NCI-H1092 (cell line): ENCODE data around the gene CNTN4.

Source experiments
- DNase-seq: peaks from one replicate; lab custom pipeline; 2025; lab: John Stamatoyannopoulos, UW

The CNTN4 gene

DNA sequence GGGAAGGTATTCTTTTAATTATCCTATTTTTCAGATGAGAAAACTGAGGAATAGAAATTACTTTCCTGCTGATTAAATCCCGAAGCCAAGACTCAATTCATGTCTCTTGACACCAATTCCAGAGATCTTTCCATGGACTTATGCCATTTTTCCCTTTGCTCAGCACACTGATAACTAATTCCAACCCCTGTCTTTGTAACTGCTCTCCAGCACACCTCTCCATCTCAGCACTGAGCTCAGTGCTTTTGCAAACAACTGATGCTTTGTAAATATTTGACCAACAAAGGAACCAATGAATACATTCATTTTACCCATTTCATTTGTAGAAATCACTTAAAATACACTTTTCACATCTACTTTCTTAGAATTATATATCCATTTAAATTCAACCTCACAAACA is 762.5 kb downstream of the CNTN4 start:
- no peak for DNase-seq

DNA sequence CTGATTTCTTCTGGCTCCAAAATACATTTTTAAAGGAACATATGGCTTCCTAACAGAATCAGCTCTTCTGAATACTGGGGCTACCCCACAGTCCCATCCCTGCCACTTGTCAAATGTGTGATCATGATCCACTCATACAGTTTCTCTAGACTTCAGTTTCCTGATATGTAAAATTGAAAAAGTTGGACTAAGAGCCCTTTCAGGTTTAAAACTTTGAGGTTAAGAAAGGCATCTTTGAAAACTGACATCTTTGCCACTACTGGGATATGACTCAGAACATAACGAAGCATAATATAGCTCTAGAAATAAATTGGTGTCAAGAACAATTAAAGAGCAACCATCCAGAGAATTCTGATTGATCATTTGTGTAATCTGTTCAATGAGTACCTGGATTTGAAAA is 763.3 kb downstream of the CNTN4 start:
- DNase-seq = no peak

DNA sequence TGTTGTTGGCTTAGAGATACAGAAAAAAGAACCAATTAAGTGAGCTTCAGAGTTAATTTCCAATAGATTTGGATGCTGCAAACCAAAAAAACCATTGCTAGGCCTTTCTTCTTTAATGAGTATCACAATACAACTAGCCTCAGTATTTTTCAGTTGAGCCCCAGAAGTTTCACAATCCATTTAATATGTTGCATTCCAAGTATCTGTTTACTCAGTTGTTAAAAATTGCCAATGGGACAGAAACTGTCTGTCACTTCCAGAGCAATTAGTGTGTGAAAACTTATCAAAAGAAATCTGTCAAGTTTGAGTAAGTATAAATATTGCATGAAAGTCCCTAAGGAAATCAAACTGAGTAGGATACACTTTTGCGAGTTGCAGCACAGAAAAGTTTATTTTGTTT is 763.7 kb downstream of the CNTN4 start:
- DNase-seq = no peak

DNA sequence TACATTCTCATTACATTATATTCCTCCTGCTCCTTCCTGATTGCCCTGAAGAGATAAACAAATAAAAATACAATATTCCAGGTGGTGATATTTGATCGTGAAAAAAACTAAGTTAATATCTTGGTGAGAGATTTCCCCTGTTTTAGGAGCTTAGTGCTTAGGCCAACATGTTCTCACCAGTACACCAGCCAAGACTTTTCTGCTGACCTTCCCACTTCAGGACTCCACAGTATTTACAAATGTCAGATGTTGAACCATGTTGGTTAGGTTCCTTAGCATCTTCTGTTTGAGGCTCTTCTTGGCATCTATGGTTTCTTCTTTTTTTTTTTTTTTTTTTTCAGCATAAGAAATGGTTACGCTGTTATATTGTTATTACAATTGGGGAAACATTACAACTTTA is 764.5 kb downstream of the CNTN4 start:
- DNase-seq = no peak

DNA sequence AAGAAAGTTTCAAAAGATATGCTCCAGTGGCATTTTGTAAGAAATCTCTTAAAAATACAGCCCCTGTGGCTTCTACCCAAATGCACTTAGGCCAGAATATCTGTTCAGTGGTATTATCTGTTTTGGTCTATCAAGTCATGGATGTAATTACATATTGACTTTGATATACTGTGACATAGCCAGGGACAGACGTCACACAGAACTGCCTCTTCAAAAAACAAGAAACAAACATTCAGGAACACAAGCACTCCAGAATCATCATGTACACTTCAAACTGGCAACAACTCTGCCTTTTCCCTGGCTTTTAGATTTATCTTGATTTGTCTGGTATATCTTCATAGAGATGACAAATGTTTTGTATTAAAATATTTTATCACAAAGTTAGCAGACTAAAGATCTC is 771.2 kb downstream of the CNTN4 start:
- no peak for DNase-seq

DNA sequence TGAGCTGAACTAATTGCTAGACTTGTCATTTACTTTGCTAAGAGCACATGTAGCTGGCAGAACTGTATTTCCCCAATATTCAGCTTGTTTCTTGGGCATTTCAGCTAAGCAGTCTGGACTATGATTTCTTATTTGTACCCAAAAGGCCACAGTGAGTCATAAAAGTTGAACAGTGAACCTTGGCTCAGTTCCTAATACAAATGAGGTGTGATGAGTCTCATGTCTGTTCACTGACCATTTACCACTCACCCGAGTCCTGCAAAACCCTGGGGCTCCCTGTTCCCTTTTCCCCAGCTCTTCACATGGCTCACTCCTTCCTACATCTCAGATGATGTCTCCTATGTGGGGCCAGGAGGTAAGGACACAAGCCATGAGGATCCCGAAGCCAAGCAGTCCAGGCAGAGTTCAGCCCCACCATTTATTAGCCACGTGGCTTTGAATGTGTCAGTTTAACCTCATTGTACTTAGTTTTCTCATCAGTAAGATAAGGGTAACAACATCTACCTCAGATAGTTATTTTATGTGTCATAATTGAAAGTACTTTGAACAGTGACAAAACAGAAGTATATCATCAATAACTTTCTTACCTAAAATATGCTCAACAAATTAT is 772.2 kb downstream of the CNTN4 start:
- no peak for DNase-seq

DNA sequence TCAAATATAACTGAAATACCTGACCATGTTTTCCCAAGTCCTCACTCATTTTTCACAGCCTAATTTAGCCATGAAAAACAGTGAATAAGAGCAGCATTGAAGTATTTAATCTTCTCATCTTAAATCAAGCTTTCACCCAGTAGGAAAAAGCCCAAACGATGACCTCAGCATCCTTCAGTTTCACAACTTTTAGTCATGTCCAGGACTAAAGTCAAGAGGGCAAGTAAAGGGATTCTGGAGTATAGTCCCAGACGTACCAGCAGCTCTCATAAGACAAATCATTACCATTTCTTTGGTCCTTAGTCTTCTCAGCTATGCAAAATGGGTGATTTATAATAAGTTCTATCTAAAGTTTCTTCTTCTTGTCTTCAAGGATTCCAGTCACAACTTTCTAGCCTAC is 774.2 kb downstream of the CNTN4 start:
- DNase-seq = no peak

DNA sequence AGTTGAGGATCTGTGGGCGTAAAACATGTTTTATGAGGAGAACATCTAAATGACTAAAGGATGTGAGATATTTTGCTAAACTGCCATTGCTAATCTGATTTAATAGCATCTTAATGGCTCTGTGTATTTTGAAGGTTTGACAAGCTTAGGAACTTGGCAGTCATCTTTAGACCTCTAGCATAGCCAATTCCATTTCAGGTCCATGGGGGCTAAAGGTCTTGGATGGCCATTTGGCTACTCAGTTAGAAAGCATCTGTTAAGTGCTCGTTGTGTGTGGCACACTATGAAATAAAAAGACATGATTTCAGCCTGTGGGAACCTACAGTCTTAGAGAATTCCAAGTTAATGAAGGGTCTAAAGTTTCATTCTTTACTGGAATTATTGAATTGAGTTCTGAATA is 775.3 kb downstream of the CNTN4 start:
- no peak for DNase-seq

DNA sequence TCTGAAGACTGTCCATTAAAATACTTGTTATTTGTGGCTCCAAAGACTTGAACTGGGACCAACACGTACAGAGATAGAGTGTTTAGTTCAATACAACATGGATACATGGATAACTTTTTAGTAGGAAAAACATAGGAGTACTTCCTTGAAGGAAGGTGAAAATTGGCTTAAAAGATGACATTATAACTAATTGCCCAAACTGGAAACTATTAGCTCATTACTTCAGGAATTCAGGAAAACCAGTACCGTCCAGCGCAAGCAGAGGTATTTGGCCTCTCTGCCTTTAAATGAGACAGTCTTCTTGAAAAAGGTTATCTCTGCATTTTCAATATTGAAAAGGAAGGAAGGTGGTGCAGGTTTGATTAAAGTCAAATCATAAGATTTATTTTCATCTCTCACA is 777.0 kb downstream of the CNTN4 start:
- no peak for DNase-seq

DNA sequence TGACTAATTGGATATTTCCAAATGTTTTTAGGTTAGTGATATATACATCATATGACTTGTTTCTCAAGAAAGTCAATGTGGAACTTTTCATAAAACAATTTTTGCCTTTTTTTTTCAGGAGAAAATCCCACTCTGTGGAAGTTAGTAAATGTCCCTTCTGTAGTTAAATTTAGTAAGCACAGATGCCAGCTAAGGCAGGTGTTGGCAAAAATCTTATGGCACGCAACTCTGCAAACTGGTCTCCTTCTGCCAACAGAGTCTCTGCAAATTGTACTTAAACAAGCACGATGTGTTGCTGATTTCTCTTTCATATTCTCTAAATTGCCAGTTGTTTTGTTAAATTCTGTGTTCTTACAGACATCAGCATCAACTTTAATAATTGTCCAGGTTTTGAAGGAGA is 777.7 kb downstream of the CNTN4 start:
- DNase-seq = no peak

DNA sequence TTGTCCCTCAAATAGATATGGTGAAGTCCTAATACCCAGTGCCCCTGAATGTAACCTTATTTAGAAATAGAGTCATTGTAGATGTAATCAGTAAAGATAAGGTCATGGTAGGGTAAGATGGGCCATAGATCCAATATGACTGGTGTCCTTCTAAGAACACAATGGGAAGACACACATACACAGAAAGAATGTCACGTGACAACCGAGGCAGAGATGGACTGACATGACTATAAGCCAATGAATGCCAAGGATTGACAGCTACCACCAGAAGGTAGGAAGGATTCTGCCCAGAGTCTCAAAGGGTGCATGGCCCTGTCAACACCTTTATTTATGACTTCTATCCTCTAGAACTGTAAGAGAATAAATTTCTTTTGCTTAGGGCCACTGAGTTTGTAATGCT is 780.4 kb downstream of the CNTN4 start:
- DNase-seq = no peak

DNA sequence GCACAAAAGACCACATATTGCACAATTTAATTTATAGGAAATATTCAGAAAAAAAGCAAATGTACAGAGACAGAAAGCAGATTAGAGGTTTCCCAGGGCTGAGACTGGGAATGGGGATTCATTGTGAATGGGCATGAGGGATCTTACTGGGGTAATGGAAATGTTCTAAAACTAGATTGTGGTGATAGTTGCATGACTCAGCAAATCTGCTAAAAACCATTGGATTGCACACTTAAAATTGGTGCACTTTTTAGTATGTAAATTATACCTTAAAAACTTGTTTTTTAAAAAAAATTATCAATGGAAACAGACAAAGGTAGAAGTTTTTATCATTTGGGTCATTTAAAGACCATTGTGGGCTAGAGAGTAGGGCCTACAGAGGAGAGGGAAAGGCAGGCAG is 780.9 kb downstream of the CNTN4 start:
- no peak for DNase-seq

DNA sequence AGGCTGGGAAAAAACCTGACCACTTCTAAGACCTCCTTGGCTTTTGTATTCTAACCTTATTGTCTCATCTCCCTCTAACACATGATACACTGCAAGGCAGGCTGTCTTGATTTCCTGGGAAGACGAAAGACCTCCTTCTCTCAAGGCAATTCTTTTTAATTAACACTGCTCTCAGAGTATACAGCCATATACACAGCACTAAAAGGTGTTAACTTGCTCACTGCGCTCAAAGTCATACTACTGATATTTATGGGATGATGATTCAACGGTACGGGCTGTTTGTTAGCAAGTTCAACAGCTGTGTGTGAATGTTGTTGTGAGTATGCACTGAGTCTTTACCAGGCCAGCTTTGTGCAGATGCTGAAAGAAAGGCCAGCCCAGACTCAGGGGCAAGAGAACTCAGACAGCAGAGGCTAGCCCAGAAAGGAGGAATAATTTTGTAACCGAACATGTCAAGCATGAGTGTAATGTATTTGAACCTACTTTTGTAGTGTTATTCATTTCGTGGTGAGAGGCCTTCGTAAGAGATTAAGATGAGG is 781.6 kb downstream of the CNTN4 start:
- no peak for DNase-seq

DNA sequence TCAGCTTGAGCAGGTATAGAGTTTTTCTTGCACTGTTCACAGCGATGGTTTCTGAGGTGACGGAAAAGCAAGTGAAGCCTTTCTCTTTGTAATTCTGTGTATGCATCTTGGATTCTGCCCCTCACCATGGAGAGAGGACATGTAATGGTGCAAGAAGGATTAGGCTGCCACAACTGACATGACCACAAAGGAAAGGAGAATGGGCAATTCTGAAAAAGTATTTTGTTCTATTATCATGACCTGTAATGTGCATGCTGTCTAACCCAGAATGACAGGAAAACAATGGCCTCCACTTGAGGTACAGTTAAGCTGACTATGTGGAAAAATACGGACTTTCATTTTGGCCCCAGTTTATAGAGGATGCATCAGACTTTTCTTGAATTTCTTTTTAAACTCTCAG is 784.6 kb downstream of the CNTN4 start:
- no peak for DNase-seq

DNA sequence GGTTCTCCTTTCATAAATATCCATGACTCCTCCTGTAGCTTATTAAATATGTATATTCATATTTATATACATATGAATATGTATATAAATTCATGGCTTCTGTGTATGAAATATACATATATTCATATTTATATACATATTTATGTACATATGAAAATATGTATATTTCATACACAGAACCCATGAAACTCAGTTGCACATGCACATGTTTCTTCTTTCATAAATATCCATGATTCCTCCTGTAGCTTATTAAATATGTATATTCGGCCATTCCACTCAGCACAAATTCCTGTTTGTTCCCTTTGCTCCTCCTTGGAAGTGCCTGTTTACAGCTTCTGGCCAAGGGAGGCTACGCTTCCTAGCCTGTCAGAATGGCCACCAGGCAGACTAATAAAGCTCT is 789.9 kb downstream of the CNTN4 start:
- no peak for DNase-seq

DNA sequence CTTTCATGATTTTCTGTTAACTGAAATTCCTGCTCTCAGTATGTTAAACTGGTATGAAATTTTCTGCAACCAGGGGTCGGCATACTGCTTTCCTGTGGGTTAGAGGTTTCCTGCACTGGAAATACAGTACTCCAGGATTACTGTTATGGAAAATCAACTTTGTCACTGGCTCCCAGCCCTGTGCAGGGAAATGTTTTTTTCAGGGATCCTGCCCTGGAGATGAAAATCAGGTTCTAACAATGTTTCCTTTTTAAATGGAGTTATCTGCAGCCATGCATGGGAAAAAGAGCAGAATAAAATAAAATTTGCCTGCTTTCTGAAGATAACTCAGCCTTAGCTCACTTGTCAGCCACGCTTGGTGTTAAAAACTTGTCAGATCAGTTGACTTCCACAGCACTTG is 791.1 kb downstream of the CNTN4 start:
- no peak for DNase-seq

DNA sequence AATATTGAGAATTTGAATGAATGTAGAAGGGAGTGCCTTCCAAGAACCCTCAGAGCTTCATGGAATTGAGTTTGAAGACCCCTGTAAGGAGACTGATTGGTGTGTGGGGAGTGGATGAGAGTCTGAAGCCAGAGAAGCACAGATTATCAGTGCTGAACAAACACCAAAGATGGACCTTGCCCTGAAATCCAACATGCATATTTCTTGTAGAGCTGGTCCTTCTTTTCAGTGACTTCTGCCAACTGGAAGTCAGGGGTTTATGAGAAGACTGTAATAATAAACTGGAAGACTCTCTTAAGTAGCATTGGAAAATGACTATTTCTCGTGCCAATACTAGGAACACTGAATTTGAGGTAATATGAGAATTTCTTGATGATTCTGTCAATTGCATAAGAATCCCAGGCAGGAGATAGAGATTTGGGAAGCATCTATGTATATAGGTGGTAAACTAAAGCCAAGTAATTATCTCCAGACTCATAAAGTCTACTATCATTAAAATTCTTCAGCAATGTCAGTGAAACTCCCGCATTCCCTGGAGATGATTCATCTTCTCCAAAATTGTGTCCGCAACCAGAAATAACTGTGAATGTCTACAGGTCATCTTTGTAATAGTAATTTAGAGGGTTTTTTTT is 797.8 kb downstream of the CNTN4 start:
- no peak for DNase-seq

DNA sequence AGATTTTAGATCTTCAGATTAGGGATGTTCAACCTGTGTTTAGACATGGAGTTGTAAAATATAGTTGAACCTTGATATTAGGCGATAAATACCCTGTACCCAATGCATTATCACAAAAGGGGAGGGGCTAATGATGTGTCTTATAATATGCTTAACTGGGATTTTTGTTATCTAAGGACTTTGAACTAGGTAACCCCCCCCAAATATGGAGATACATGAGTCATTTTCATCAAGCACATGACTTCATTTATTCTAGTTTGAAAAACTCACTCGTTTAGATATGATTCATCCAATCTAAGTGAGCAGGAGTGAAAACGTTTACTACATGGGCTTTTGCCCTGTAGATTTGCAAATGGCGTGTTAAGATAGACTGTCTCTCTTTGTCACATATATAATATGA is 799.2 kb downstream of the CNTN4 start:
- DNase-seq = no peak

DNA sequence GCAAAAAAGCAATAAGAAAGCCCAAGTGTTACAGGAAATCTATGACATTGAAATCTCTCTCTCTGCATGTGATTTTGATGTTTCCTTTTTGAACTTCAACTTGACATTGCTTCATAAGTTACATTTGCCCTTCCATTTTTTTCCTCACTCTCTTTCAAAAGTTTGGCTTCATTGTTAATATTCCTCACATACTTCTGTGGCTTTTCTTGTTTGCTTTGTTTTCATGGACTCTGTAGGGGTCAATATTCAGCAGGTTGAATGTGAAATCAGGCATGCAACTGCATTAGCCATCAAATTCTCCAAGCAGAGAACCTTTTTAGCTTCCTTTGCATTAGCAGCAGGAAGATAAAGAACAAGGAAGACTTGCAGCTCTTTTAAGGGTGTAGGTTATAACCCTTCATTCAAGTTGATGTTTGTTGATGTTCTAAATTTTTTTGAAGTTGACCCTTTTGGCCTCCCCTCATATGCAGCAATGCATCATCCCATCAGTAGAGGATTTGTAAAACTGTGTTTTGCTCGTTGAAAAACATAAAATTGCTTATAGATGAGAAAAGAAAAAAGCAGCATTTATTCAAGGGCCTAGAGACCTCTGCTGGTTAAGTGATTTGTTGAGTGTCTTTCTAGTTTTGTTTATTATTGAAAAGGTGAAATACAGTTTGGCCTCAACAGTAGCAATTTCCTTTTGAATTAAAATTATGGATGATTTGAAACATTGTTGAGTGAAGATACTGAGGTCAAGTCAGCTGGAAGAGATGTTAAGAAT is 800.1 kb downstream of the CNTN4 start:
- DNase-seq = no peak

DNA sequence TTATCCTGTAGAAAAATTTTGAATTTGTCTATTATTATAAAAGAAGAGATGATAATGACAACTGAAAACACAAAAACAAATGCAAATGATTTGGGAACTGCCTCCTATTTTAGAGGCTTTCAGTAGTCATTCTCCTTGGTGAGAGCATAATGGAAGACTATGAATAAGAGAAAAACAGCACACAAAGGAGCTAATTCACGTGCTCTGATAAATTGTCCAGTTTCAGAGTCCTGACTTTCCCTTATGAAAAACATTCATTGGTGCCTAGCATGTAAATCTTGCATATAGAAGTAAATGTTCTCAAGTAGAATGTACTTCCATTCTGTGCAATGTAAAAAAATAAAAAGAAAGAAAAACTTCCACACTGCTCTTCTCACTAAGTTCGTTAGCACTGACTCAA is 805.4 kb downstream of the CNTN4 start:
- no peak for DNase-seq

DNA sequence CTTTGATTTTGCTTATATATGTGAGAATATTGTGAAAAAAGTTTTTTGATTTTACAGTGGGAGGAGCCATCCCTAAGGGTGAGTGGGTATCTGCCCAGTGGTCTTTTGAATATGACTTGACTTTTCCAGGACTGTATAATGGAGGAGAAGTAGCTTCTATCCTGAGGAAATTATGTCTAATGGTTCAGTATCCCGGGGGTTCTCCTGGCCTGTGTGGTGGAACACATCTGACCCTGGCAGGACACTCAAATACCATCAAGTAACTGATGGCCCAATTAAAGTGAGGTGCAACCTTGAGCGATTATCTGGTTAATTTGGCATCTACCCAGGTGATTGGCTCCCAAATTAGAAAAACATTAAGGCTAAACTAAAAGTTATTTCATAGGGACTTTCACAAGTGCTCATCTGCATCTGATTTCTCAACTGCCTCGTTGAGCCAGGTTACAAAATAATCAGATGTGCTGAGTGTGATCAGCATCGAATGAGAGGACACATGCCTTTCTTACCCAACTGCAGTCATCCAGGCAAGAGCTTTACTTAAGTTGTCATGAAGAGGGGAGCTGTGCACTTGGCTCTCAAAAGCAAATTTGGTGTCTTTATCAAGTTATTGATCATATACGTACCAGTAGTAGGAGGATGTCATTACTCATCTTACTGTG is 810.2 kb downstream of the CNTN4 start:
- no peak for DNase-seq

DNA sequence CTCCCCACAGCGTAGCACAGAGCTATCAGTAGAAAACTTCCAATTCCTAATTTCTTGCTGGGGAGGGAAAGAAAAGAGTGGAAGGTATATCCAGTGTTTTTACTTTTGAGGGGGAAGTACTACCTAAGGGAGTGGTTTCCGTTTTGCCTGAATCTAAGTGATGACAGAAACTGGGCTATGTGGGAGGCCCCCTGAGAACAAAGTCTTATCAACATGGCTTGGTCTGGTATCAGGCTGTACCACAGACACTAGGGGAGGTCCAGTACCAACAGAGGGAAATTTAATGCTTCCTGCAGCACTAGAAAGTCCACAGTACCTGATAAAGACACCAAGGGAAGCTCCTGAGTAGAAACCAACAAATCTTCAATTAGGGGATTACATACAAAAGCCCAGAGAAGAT is 812.3 kb downstream of the CNTN4 start:
- DNase-seq = no peak

DNA sequence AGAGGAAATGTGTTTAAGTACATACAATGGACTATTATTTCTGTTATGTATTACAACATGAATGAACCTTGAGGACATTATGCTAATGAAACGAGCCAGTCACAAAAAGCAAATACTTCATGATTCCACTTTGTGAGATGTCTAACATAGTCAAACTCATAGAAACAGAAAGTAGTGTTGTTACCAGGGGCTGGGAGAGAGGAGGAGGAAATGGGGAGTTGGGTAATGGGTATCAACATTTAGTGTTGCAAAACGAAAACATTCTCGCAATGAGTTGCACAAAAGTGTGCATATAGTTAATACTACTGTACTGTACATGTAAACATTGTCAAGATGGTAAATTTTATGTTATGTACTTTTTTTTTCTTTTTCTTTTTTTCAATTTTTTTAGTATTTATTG is 817.2 kb downstream of the CNTN4 start:
- DNase-seq = no peak
